SK-N-SH (cell line): ENCODE results near the gene FYCO1. TPM values are rescaled to one million over a fixed set of nuclear protein-coding genes. Genes with fewer than 3 reads are reported as not detected.

Source experiments
- CTCF ChIA-PET: fragments of 300-600, 350-600 bp; formaldehyde crosslinking; extraction: SDS; loops from one replicate; lab custom pipeline; 2021; lab: Yijun Ruan, JAX
- POLR2A ChIA-PET: fragments of 350-600 bp; sonication (Branson Sonifier 250); formaldehyde crosslinking; extraction: SDS; loops from one replicate; lab custom pipeline; 2020; ENCODE audit warnings: antibody characterized with exemption, inconsistent platforms; lab: Yijun Ruan, JAX
- DNase-seq: peaks from one replicate; pipeline ENCODE4 v3.0.0; 2012
- H2AFZ ChIP-seq: fragments of 200-600 bp; sonication (generic); 2 replicates; pipeline ENCODE4 v1.8.1; 2016; ENCODE audit warnings: antibody characterized with exemption, mild to moderate bottlenecking, low read depth
- H3F3A ChIP-seq: fragments of 200-600 bp; sonication (generic); replicated peaks from 2 replicates; pipeline ENCODE3; 2016; ENCODE audit warnings: antibody characterized with exemption, mild to moderate bottlenecking; ENCODE audit not compliant: insufficient read depth
- H3K27ac ChIP-seq, 2 experiments: fragments of 200-500 bp in 1 of 2; fragments of 200-600 bp in 1 of 2; sonication (Bioruptor generic) in 1 of 2; sonication (generic), shearing (Covaris generic) in 1 of 2; 2 replicates each; pipeline versions ENCODE4 v1.5.1 to v1.6.1; 2014 to 2016; ENCODE audit warnings: low read depth in 2 of 2, inconsistent platforms in 1 of 2, low read length in 1 of 2, mild to moderate bottlenecking in 1 of 2, mixed read lengths in 1 of 2
- H3K27me3 ChIP-seq: fragments of 200-600 bp; sonication (generic), shearing (Covaris generic); 2 replicates; pipeline ENCODE4 v1.6.1; 2016; ENCODE audit warnings: mixed run types; ENCODE audit not compliant: insufficient read depth
- H3K36me3 ChIP-seq, 2 experiments: fragments of 200-500 bp in 1 of 2; fragments of 200-600 bp in 1 of 2; sonication (Bioruptor generic) in 1 of 2; sonication (generic) in 1 of 2; replicated peaks in 1 of 2; 2 replicates each; pipeline versions ENCODE3 to v1.5.1; 2014 to 2016; ENCODE audit warnings: low read length in 1 of 2, mild to moderate bottlenecking in 1 of 2; ENCODE audit not compliant: insufficient read depth in 2 of 2, control insufficient read depth in 1 of 2
- H3K4me1 ChIP-seq, 2 experiments: fragments of 200-500 bp in 1 of 2; fragments of 200-600 bp in 1 of 2; sonication (Bioruptor generic) in 1 of 2; sonication (generic), shearing (Covaris generic) in 1 of 2; 2 replicates each; pipeline versions ENCODE4 v1.5.1 to v1.6.1; 2014 to 2016; ENCODE audit warnings: low read depth in 1 of 2, low read length in 1 of 2, mixed run types in 1 of 2; ENCODE audit not compliant: insufficient read depth in 2 of 2, control insufficient read depth in 1 of 2
- H3K4me2 ChIP-seq: fragments of 200-600 bp; sonication (generic), shearing (Covaris generic); 2 replicates; pipeline ENCODE4 v1.6.1; 2017; ENCODE audit warnings: mixed run types
- H3K4me3 ChIP-seq, 2 experiments: fragments of 200-500 bp in 1 of 2; fragments of 200-600 bp in 1 of 2; sonication (Bioruptor generic) in 1 of 2; sonication (generic), shearing (Covaris generic) in 1 of 2; 2 replicates each; pipeline versions ENCODE4 v1.5.1 to v1.8.1; 2014 to 2016; ENCODE audit warnings: low read depth in 2 of 2, inconsistent platforms in 1 of 2, low read length in 1 of 2, mild to moderate bottlenecking in 1 of 2, mixed read lengths in 1 of 2, moderate library complexity in 1 of 2
- H3K79me2 ChIP-seq: fragments of 200-600 bp; sonication (generic); 2 replicates; pipeline ENCODE4 v1.8.1; 2017; ENCODE audit warnings: mild to moderate bottlenecking; ENCODE audit not compliant: insufficient read depth
- H3K9ac ChIP-seq: fragments of 200-600 bp; sonication (generic); 2 replicates; pipeline ENCODE4 v1.6.1; 2017; ENCODE audit warnings: mixed run types
- H3K9me2 ChIP-seq: fragments of 200-600 bp; sonication (generic); 2 replicates; pipeline ENCODE4 v1.6.1; 2017; ENCODE audit warnings: mixed run types
- H3K9me3 ChIP-seq: fragments of 200-600 bp; sonication (generic); 2 replicates; pipeline ENCODE4 v1.6.1; 2017; ENCODE audit warnings: mixed run types, mild to moderate bottlenecking, moderate library complexity
- H4K20me1 ChIP-seq: fragments of 200-600 bp; sonication (generic); 2 replicates; pipeline ENCODE4 v1.6.1; 2017; ENCODE audit warnings: mild to moderate bottlenecking, mixed run types; ENCODE audit not compliant: insufficient read depth
- CHD2 ChIP-seq: fragments of 150-350 bp; IDR thresholded peaks from 2 replicates; pipeline ENCODE4 v1.6.1; 2018; ENCODE audit warnings: low read length; ENCODE audit not compliant: partially characterized antibody
- CTCF ChIP-seq: fragments of 200-600 bp; sonication (generic); IDR thresholded peaks from 2 replicates; pipeline ENCODE4 v1.6.1; 2017; ENCODE audit warnings: antibody characterized with exemption, mild to moderate bottlenecking, moderate library complexity
- EP300 ChIP-seq, 2 experiments: IDR thresholded peaks; 2 replicates each; pipeline versions ENCODE4 v1.4.0 to v1.6.1; 2012; ENCODE audit warnings: borderline replicate concordance in 1 of 2, low read depth in 1 of 2, low read length in 1 of 2
- EZH2phosphoT487 ChIP-seq: fragments of 200-600 bp; sonication (generic); IDR thresholded peaks from 2 replicates; pipeline ENCODE4 v1.6.1; 2017; ENCODE audit warnings: low read depth, mixed run types, mild to moderate bottlenecking, antibody characterized with exemption, moderate library complexity, borderline replicate concordance
- GATA2 ChIP-seq: sonication (generic); formaldehyde crosslinking; IDR thresholded peaks from 2 replicates; pipeline ENCODE4 v1.5.0; 2020; ENCODE audit warnings: mild to moderate bottlenecking, missing genetic modification reagents
- JUND ChIP-seq: IDR thresholded peaks from 2 replicates; pipeline ENCODE4 v1.4.0; 2012
- MAX ChIP-seq: IDR thresholded peaks from 2 replicates; pipeline ENCODE4 v1.4.0; 2012; ENCODE audit warnings: low read depth
- MEF2A ChIP-seq: IDR thresholded peaks from 2 replicates; pipeline ENCODE4 v1.4.0; 2012; ENCODE audit warnings: low read depth, borderline replicate concordance
- MXI1 ChIP-seq: IDR thresholded peaks from 2 replicates; pipeline ENCODE4 v1.6.1; 2012; ENCODE audit warnings: mild to moderate bottlenecking, low read depth, low read length, improper control_type of control experiment
- NRF1 ChIP-seq: IDR thresholded peaks from 2 replicates; pipeline ENCODE4 v1.6.1; 2012; ENCODE audit warnings: low read depth, mild to moderate bottlenecking, low read length
- PBX3 ChIP-seq: IDR thresholded peaks from 2 replicates; pipeline ENCODE4; 2012
- POLR2AphosphoS5 ChIP-seq: IDR thresholded peaks from 2 replicates; pipeline ENCODE4 v1.6.1; 2012; ENCODE audit warnings: low read depth, low read length
- RAD21 ChIP-seq: IDR thresholded peaks from 2 replicates; pipeline ENCODE4 v1.6.1; 2012; ENCODE audit warnings: mild to moderate bottlenecking, low read length
- SIN3A ChIP-seq: IDR thresholded peaks from 2 replicates; pipeline ENCODE4 v1.6.1; 2012; ENCODE audit warnings: low read depth, mild to moderate bottlenecking, low read length, moderate library complexity, borderline replicate concordance
- TAF1 ChIP-seq: IDR thresholded peaks from 2 replicates; pipeline ENCODE4 v1.6.1; 2012; ENCODE audit warnings: low read depth, mild to moderate bottlenecking, low read length, moderate library complexity, borderline replicate concordance
- TEAD4 ChIP-seq: IDR thresholded peaks from 2 replicates; pipeline ENCODE4 v1.4.0; 2012; ENCODE audit warnings: mild to moderate bottlenecking, borderline replicate concordance; ENCODE audit not compliant: insufficient read depth
- whole genome bisulfite sequencing: methylation state at CpG from one replicate; pipeline ENCODE4 v1.1.6; 2017; ENCODE audit warnings: low lambda C conversion rate; 5-methylcytosine and 5-hydroxymethylcytosine counted together
- polyA plus RNA-seq, 3 experiments: library from polyadenylated mRNA; depleted of rRNA; stranded (reverse); fragments of >200 nt; gene quantifications; 2 replicates each; pipeline ENCODE4 v1.2.3, GENCODE V29; 2012
- TF ChIP-seq, protein P1 (sequence below): fragments of 150-350 bp; IDR thresholded peaks from 2 replicates; pipeline ENCODE4 v1.6.1; 2017; ENCODE audit warnings: antibody characterized with exemption, low read length, low read depth, borderline replicate concordance

The FYCO1 gene
- polyA plus RNA-seq, 1 of the 3 experiments (the other 2 are of a cell fraction) = 5.5 TPM

- no peak for DNase-seq
- no peak overlapping the region for H3K9ac ChIP-seq
- ChIA-PET CTCF (interaction anchor here (0.8 to 1.6 kb wide), 5 partner anchors 14 to 171 kb away, joined by 3 to 10 read pairs (median 5); no protein-coding TSS in a partner anchor), POLR2A (no interaction called here)
- H2AFZ ChIP-seq = no peak overlapping the region
- no peaks in the 10 kb centered on the region for H3K36me3 ChIP-seq
- H3K79me2 ChIP-seq = no peaks in the 10 kb centered on the region
- TF ChIP-seq MEF2A (no peak), CTCF (no peak), NRF1 (no peak), RAD21 (no peak), GATA2 (CRISPR knock-in tag) (no peak), CHD2 (no peak), JUND (no peak), TAF1 (no peak), MAX (no peak), MXI1 (no peak), EZH2phosphoT487 (no peak), EP300 (IDR thresholded peaks at IDR 0.05; ENCODE audit: borderline replicate concordance in 1 of 2, low read depth in 1 of 2, low read length in 1 of 2) (no peak), POLR2AphosphoS5 (no peak), SIN3A (no peak), TEAD4 (no peak), PBX3 (no peak)
- TF ChIP-seq, protein P1, sequence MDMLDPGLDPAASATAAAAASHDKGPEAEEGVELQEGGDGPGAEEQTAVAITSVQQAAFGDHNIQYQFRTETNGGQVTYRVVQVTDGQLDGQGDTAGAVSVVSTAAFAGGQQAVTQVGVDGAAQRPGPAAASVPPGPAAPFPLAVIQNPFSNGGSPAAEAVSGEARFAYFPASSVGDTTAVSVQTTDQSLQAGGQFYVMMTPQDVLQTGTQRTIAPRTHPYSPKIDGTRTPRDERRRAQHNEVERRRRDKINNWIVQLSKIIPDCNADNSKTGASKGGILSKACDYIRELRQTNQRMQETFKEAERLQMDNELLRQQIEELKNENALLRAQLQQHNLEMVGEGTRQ = no peak
- no peak overlapping the region for H3K4me3 ChIP-seq
- H3K4me1 ChIP-seq = peaks cover 0 to 3% of the 10 kb centered on the region in 2 experiments; a peak in 1 of 4 replicates
- H3F3A ChIP-seq = no peaks in the 10 kb centered on the region
- WGBS = 71% methylated on average over 12 of the region's 13 CpGs
- H4K20me1 ChIP-seq = no peaks in the 10 kb centered on the region
- no peaks in the 10 kb centered on the region for H3K9me3 ChIP-seq
- no peaks in the 10 kb centered on the region for H3K27me3 ChIP-seq
- no peak overlapping the region for H3K4me2 ChIP-seq
- no peaks in the 10 kb centered on the region for H3K9me2 ChIP-seq
- no peak overlapping the region for H3K27ac ChIP-seq
These were observed 87.6 kb downstream of the FYCO1 start for GRCh38 chr3:45907769-45908705.
